ENCODE results near the gene SCGB1A1.
A peak's percentile ranks its signal among the peaks of the same experiment; 100 is the strongest.

The SCGB1A1 gene

DNA sequence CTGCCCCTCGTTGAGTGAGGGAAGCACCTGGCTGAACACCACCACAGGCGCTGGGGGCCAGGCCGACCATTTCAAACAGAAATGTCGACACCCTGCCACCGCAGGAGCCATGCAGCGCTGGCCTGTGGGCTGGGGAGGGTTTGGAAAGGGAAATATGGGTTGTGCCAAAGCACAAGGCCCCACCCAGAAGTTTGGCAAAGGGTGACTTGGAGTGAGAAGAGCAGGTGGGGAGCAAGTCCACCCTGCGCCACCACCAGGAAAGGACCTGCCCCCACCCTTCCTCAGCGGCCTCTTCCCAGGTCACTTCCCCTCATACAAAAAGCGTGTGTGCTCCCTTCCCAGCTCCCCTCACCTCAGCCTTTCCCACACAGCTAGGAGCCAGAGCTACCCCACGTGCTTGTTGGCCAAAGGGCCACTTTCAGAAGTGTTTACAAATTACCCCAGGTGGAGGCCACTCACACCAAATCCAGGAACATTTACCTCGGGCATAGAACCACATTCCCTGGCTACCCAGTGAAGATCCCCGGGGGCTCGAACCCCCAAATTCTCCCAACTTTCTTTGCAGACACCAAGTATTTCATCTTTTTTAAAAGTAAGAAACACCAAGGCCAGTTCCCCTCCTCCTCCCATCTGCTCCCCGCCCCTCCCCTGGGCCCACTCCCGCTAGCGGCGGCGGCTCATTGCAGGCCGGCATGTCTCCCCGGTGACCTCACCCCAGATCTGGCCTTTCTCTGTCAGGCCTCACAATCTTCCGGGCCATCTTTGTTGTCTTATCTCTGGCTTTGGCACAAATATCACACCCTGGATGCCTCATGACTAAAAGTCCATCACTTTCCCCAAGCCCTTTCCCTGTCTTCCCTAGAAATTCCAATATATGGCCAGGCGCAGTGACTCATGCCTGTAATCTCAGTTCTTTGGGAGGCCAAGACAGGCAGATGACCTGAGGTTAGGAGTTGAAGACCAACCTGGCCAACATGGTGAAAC lies 20.5 kb upstream of the SCGB1A1 start:
- DNase-seq (ENCODE audit: low read depth) = peak; percentile 45
- H3K4me3 ChIP-seq (replicated peaks; ENCODE audit: low read depth, low read length) = no peak overlapping the region
- TF ChIP-seq, protein P1, sequence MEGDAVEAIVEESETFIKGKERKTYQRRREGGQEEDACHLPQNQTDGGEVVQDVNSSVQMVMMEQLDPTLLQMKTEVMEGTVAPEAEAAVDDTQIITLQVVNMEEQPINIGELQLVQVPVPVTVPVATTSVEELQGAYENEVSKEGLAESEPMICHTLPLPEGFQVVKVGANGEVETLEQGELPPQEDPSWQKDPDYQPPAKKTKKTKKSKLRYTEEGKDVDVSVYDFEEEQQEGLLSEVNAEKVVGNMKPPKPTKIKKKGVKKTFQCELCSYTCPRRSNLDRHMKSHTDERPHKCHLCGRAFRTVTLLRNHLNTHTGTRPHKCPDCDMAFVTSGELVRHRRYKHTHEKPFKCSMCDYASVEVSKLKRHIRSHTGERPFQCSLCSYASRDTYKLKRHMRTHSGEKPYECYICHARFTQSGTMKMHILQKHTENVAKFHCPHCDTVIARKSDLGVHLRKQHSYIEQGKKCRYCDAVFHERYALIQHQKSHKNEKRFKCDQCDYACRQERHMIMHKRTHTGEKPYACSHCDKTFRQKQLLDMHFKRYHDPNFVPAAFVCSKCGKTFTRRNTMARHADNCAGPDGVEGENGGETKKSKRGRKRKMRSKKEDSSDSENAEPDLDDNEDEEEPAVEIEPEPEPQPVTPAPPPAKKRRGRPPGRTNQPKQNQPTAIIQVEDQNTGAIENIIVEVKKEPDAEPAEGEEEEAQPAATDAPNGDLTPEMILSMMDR (IDR thresholded peaks at IDR 0.05; ENCODE audit: low read length, missing control alignments) = no peak

DNA sequence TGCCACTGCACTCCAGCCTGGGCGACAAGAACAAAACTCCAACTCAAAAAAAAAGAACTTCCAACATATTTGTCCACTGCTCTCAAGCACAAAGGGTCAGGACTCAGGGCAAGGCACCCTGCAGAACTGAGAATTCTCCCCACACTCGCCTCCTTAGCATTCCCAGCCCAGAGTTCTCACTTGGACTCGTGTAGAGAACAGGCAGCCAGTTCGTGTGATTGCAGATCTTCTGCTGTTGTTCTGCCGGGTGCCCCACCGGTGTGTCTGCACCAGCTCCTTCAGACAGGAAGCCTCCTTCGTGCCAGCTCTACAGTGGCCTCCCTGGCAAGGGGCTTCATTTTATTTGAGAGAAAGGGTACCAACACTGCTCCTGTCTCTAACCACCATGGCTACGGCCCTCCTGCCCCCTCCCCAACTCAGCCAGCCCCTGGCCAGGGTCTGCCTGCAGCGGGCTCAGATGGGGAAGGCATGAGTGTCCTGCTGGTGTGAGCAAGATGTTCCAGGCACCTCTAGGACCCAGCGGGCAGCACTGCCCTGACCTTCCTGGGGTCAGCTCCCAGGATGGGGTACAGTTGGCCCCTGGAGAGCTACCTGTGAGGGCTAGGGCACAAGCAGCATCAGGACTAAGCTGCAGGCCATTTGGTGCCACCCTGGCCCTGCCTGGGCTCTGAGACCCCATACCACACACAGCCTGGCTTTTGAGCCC lies 19.5 kb upstream of the SCGB1A1 start:
- peak; percentile 31 for DNase-seq (ENCODE audit: low read depth)
- TF ChIP-seq, protein P1 (IDR thresholded peaks at IDR 0.05; ENCODE audit: low read length, missing control alignments) = no peak
- H3K4me3 ChIP-seq (replicated peaks; ENCODE audit: low read depth, low read length) = no peak overlapping the region

GRCh38 chr11:62399878-62400266 lies 19.0 kb upstream of the SCGB1A1 start:
- TF ChIP-seq, protein P1 (IDR thresholded peaks at IDR 0.05; ENCODE audit: low read length, missing control alignments) = no peak
- no peak for DNase-seq (ENCODE audit: low read depth)
- H3K4me3 ChIP-seq (replicated peaks; ENCODE audit: low read depth, low read length) = no peak overlapping the region

DNA sequence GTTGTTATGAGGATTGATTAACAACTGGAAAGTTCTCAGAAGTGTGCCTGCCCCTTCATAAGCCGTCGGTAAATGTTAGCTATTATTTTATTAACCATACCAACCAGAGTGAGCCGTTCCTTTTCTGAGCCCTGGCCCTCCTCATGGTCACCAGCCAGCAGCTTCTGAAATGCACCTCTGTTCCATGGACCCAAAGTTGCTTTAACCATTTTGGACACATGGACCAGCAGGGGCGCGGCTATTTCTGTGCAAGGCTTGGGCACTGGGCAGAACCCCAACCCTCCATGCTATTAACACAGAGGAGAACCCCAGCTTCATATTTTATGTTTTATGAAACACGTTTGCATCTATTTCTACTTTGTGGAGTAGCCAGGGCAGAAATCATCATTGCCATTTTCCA lies 18.6 kb upstream of the SCGB1A1 start:
- DNase-seq (ENCODE audit: low read depth) = no peak
- H3K4me3 ChIP-seq (replicated peaks; ENCODE audit: low read depth, low read length) = no peak overlapping the region
- TF ChIP-seq, protein P1 (IDR thresholded peaks at IDR 0.05; ENCODE audit: low read length, missing control alignments) = no peak

- H3K4me3 ChIP-seq (replicated peaks; ENCODE audit: low read depth, low read length) = no peak overlapping the region
- DNase-seq (ENCODE audit: low read depth) = peak; percentile 82
- TF ChIP-seq, protein P1 (IDR thresholded peaks at IDR 0.05; ENCODE audit: low read length, missing control alignments) = no peak
Measured at GRCh38 chr11:62400760-62401159, 18.1 kb upstream of the SCGB1A1 start.

GRCh38 chr11:62401356-62401755 lies 17.5 kb upstream of the SCGB1A1 start:
- no peak overlapping the region for H3K4me3 ChIP-seq (replicated peaks; ENCODE audit: low read depth, low read length)
- TF ChIP-seq, protein P1 (IDR thresholded peaks at IDR 0.05; ENCODE audit: low read length, missing control alignments) = no peak

More at GRCh38 chr11:62401356-62401755, 17.5 kb upstream of the SCGB1A1 start:
- DNase-seq (ENCODE audit: low read depth) = no peak
